Umbilical cord (tissue), 2 donors: ENCODE data around the gene SYCE3. TPM values are rescaled to one million over a fixed set of nuclear protein-coding genes. Genes with fewer than 3 reads are reported as not detected.
A peak's percentile ranks its signal among the peaks of the same experiment; 100 is the strongest.
"Not testable (repeated sequence)": the region's sequence is repeated elsewhere in the genome, so short reads cannot be mapped to it uniquely, and the experiment has no call there.

Experiments used
- DNase-seq: peaks from one replicate; pipeline ENCODE4 v3.0.0-alpha.2; 2015; ENCODE audit warnings: low spot score
- total RNA-seq: library from RNA; depleted of rRNA; stranded (reverse); fragments of >200 nt; gene quantifications from one replicate; pipeline ENCODE4 v1.2.3, GENCODE V29; 2014; ENCODE audit warnings: low replicate concordance; ENCODE audit not compliant: insufficient read depth

SYCE3 gene
- total RNA-seq: not detected

GRCh38 chr22:50562523-50563412 is at the start of gene SYCE3:
SYCE3 (minus strand) TSS chr22:50562919; CDS start chr22:50556405, 6,514 bp downstream.
- DNase-seq: peak; percentile 97

- no peak for DNase-seq
These were observed 49.4 kb upstream of the SYCE3 start for GRCh38 chr22:50612168-50612527.

GRCh38 chr22:50611341-50612060 is 48.8 kb upstream of the SYCE3 start:
- DNase-seq: no peak

- DNase-seq: no peak
These were observed 47.9 kb upstream of the SYCE3 start for GRCh38 chr22:50610581-50610980.

- no peak for DNase-seq
These were observed 47.3 kb upstream of the SYCE3 start for GRCh38 chr22:50610041-50610451.

GRCh38 chr22:50609599-50609998 is 46.9 kb upstream of the SYCE3 start:
- DNase-seq: no peak

GRCh38 chr22:50608996-50609395 is 46.3 kb upstream of the SYCE3 start:
- DNase-seq: no peak

- not testable (repeated sequence) for DNase-seq
These were observed 45.5 kb upstream of the SYCE3 start for GRCh38 chr22:50608058-50608840.

- DNase-seq: no peak
These were observed 44.9 kb upstream of the SYCE3 start for GRCh38 chr22:50607659-50608020.

- DNase-seq: no peak
These were observed 44.4 kb upstream of the SYCE3 start for GRCh38 chr22:50606946-50607658.

GRCh38 chr22:50606165-50606945 is 43.6 kb upstream of the SYCE3 start:
- no peak for DNase-seq

GRCh38 chr22:50605613-50606074 is 42.9 kb upstream of the SYCE3 start:
- no peak for DNase-seq

- no peak for DNase-seq
These were observed 42.4 kb upstream of the SYCE3 start for GRCh38 chr22:50605002-50605612.

GRCh38 chr22:50604256-50605001 is 41.7 kb upstream of the SYCE3 start:
- no peak for DNase-seq

- DNase-seq: no peak
These were observed 41.0 kb upstream of the SYCE3 start for GRCh38 chr22:50603511-50604255.

- DNase-seq: no peak
These were observed 39.6 kb upstream of the SYCE3 start for GRCh38 chr22:50602338-50602700.

GRCh38 chr22:50601669-50602337 is 39.1 kb upstream of the SYCE3 start:
- DNase-seq: no peak
